KG1 (cell line): ENCODE results near the gene SYNGAP1.
"Not testable (repeated sequence)": the region's sequence is repeated elsewhere in the genome, so short reads cannot be mapped to it uniquely, and the experiment has no call there.

ENCODE experiments used
- DNase-seq: peaks from one replicate; lab custom pipeline; 2025; lab: John Stamatoyannopoulos, UW

The SYNGAP1 gene

GRCh38 chr6:33419580-33420490 lies at the start of gene SYNGAP1:
TSS of gene SYNGAP1 (plus strand) at chr6:33420065. CDS start at chr6:33420265, 200 bp downstream.
- no peak for DNase-seq

- not testable (repeated sequence) for DNase-seq
Measured at GRCh38 chr6:33371901-33372300, 48.0 kb upstream of the SYNGAP1 start.

GRCh38 chr6:33372526-33373123 lies 47.2 kb upstream of the SYNGAP1 start:
- DNase-seq = no peak

- DNase-seq = no peak
Measured at GRCh38 chr6:33373960-33374910, 45.6 kb upstream of the SYNGAP1 start.

GRCh38 chr6:33375143-33375671 lies 44.7 kb upstream of the SYNGAP1 start:
- no peak for DNase-seq

GRCh38 chr6:33377171-33377570 lies 42.7 kb upstream of the SYNGAP1 start:
- DNase-seq = no peak

- DNase-seq = not testable (repeated sequence)
Measured at GRCh38 chr6:33379184-33379583, 40.7 kb upstream of the SYNGAP1 start.

- no peak for DNase-seq
Measured at GRCh38 chr6:33380272-33380981, 39.4 kb upstream of the SYNGAP1 start.

GRCh38 chr6:33383427-33384185 lies 36.3 kb upstream of the SYNGAP1 start:
- DNase-seq = no peak

GRCh38 chr6:33384581-33385020 lies 35.3 kb upstream of the SYNGAP1 start:
- no peak for DNase-seq

- DNase-seq = no peak
Measured at GRCh38 chr6:33390173-33390572, 29.7 kb upstream of the SYNGAP1 start.

GRCh38 chr6:33390767-33391277 lies 29.0 kb upstream of the SYNGAP1 start:
- no peak for DNase-seq

- DNase-seq = peak; percentile 98
Measured at GRCh38 chr6:33391278-33391921, 28.5 kb upstream of the SYNGAP1 start, which contains the start of gene KIFC1. TSS of gene KIFC1 (plus strand) at chr6:33391823. CDS start at chr6:33391986, 163 bp downstream.

- DNase-seq = no peak
Measured at GRCh38 chr6:33391922-33392594, 27.8 kb upstream of the SYNGAP1 start.

- DNase-seq = no peak
Measured at GRCh38 chr6:33392595-33392948, 27.3 kb upstream of the SYNGAP1 start.

- no peak for DNase-seq
Measured at GRCh38 chr6:33392979-33393378, 26.9 kb upstream of the SYNGAP1 start.

- no peak for DNase-seq
Measured at GRCh38 chr6:33397541-33397940, 22.3 kb upstream of the SYNGAP1 start.

- not testable (repeated sequence) for DNase-seq
Measured at GRCh38 chr6:33398601-33399000, 21.3 kb upstream of the SYNGAP1 start.

GRCh38 chr6:33399881-33400280 lies 20.0 kb upstream of the SYNGAP1 start:
- not testable (repeated sequence) for DNase-seq
